H9 (cell line): ENCODE data around the gene ZNF544. TPM values are rescaled to one million over a fixed set of nuclear protein-coding genes. Genes with fewer than 3 reads are reported as not detected.

Source experiments
- DNase-seq: peaks from one replicate; pipeline ENCODE4 v3.0.0-alpha.2; 2017
- H2AFZ ChIP-seq: one replicate; pipeline ENCODE4 v1.6.1; 2013; ENCODE audit warnings: mild to moderate bottlenecking, low read length, control low read depth, moderate library complexity
- H2AK5ac ChIP-seq: 2 replicates; pipeline ENCODE4 v1.6.1; 2013; ENCODE audit warnings: low read length, control low read depth, mixed read lengths; ENCODE audit not compliant: insufficient read length
- H2BK120ac ChIP-seq: one replicate; pipeline ENCODE4 v1.6.1; 2013; ENCODE audit warnings: low read depth, mild to moderate bottlenecking, low read length, control low read depth, inconsistent platforms; ENCODE audit not compliant: poor library complexity, severe bottlenecking
- H2BK12ac ChIP-seq: 2 replicates; pipeline ENCODE4 v1.6.1; 2013; ENCODE audit warnings: low read length, control low read depth, mixed read lengths, low read depth; ENCODE audit not compliant: insufficient read length
- H2BK15ac ChIP-seq: 2 replicates; pipeline ENCODE4 v1.6.1; 2013; ENCODE audit warnings: low read depth, low read length, control low read depth
- H2BK20ac ChIP-seq: one replicate; pipeline ENCODE4 v1.6.1; 2013; ENCODE audit warnings: low read depth, mild to moderate bottlenecking, low read length, control low read depth, inconsistent platforms; ENCODE audit not compliant: poor library complexity, severe bottlenecking
- H2BK5ac ChIP-seq: 2 replicates; pipeline ENCODE4 v1.6.1; 2013; ENCODE audit warnings: low read length, control low read depth, mixed read lengths; ENCODE audit not compliant: insufficient read length
- H3K14ac ChIP-seq: 2 replicates; pipeline ENCODE4 v1.6.1; 2013; ENCODE audit warnings: low read length, control low read depth; ENCODE audit not compliant: insufficient read depth
- H3K18ac ChIP-seq: 2 replicates; pipeline ENCODE4 v1.6.1; 2013; ENCODE audit warnings: low read depth, mild to moderate bottlenecking, mixed read lengths, low read length, control low read depth; ENCODE audit not compliant: insufficient read length
- H3K23ac ChIP-seq: 2 replicates; pipeline ENCODE4 v1.6.1; 2013; ENCODE audit warnings: low read length, control low read depth, mixed read lengths, low read depth; ENCODE audit not compliant: insufficient read length
- H3K23me2 ChIP-seq: 2 replicates; pipeline ENCODE4 v1.6.1; 2013; ENCODE audit warnings: low read depth, mild to moderate bottlenecking, mixed read lengths, low read length, control low read depth; ENCODE audit not compliant: insufficient read length, poor library complexity, severe bottlenecking
- H3K27ac ChIP-seq: 2 replicates; pipeline ENCODE4 v1.5.1; 2013; ENCODE audit warnings: low read length, control low read depth, mixed read lengths, low read depth; ENCODE audit not compliant: insufficient read length
- H3K27me3 ChIP-seq: 2 replicates; pipeline ENCODE4 v1.6.1; 2013; ENCODE audit warnings: low read length, control low read depth, inconsistent platforms; ENCODE audit not compliant: insufficient read depth
- H3K4ac ChIP-seq: 2 replicates; pipeline ENCODE4 v1.6.1; 2013; ENCODE audit warnings: low read depth, mild to moderate bottlenecking, control low read depth, inconsistent platforms, low read length, moderate library complexity
- H3K4me1 ChIP-seq: 2 replicates; pipeline ENCODE4 v1.6.1; 2013; ENCODE audit warnings: low read length, control low read depth, inconsistent platforms; ENCODE audit not compliant: insufficient read depth
- H3K4me2 ChIP-seq: 2 replicates; pipeline ENCODE4 v1.6.1; 2013; ENCODE audit warnings: low read length, control low read depth, mixed read lengths; ENCODE audit not compliant: insufficient read length, insufficient read depth
- H3K56ac ChIP-seq: 2 replicates; pipeline ENCODE4 v1.6.1; 2013; ENCODE audit warnings: low read depth, mild to moderate bottlenecking, mixed read lengths, low read length, control low read depth; ENCODE audit not compliant: insufficient read length
- H3K79me1 ChIP-seq: 2 replicates; pipeline ENCODE4 v1.6.1; 2013; ENCODE audit warnings: low read depth, mild to moderate bottlenecking, moderate library complexity, low read length, control low read depth, inconsistent platforms; ENCODE audit not compliant: insufficient read depth, poor library complexity, severe bottlenecking
- H3K79me2 ChIP-seq: 2 replicates; pipeline ENCODE4 v1.6.1; 2013; ENCODE audit warnings: low read length, control low read depth, inconsistent platforms; ENCODE audit not compliant: insufficient read depth
- H3K9ac ChIP-seq: 2 replicates; pipeline ENCODE4 v1.6.1; 2013; ENCODE audit warnings: low read length, control low read depth, mixed read lengths; ENCODE audit not compliant: insufficient read length; ENCODE audit errors: extremely low read depth
- H3K9me3 ChIP-seq: one replicate; pipeline ENCODE4 v1.6.1; 2013; ENCODE audit warnings: low read depth, low read length, inconsistent platforms; ENCODE audit not compliant: control insufficient read depth
- H3T11ph ChIP-seq: one replicate; pipeline ENCODE4 v1.6.1; 2013; ENCODE audit warnings: mild to moderate bottlenecking, low read length, control low read depth, inconsistent platforms
- H4K20me1 ChIP-seq: one replicate; pipeline ENCODE4 v1.6.1; 2013; ENCODE audit not compliant: control insufficient read depth, insufficient read length, insufficient read depth
- H4K5ac ChIP-seq: 2 replicates; pipeline ENCODE4 v1.6.1; 2013; ENCODE audit warnings: low read depth, mild to moderate bottlenecking, mixed read lengths, low read length, control low read depth; ENCODE audit not compliant: insufficient read length
- H4K8ac ChIP-seq: replicated peaks from 2 replicates; pipeline ENCODE4 v1.6.1; 2013; ENCODE audit warnings: low read length, control low read depth, mixed read lengths, low read depth; ENCODE audit not compliant: insufficient read length
- H4K91ac ChIP-seq: 2 replicates; pipeline ENCODE4 v1.6.1; 2013; ENCODE audit warnings: low read depth, mild to moderate bottlenecking, moderate library complexity, mixed read lengths, low read length, control low read depth; ENCODE audit not compliant: insufficient read length
- H3K27ac Mint-ChIP-seq, 3 experiments: 2 replicates in 2 of 3; 3 replicates in 1 of 3; pipeline ENCODE4 v1.8.0; 2020 to 2021; ENCODE audit warnings: mixed read lengths in 3 of 3, mild to moderate bottlenecking in 1 of 3, moderate library complexity in 1 of 3
- H3K27me3 Mint-ChIP-seq: 2 replicates; pipeline ENCODE4 v1.8.0; 2021; ENCODE audit warnings: low read depth, mild to moderate bottlenecking, moderate library complexity, mixed read lengths
- H3K36me3 Mint-ChIP-seq, 3 experiments: 2 replicates in 2 of 3; 3 replicates in 1 of 3; pipeline ENCODE4 v1.8.0; 2020 to 2021; ENCODE audit warnings: low read depth in 3 of 3, mixed read lengths in 3 of 3; ENCODE audit not compliant: insufficient read depth in 1 of 3
- H3K4me1 Mint-ChIP-seq, 2 experiments: 2 replicates each; pipeline ENCODE4 v1.8.0; 2020; ENCODE audit warnings: mixed read lengths in 2 of 2
- H3K4me3 Mint-ChIP-seq, 2 experiments: 2 replicates in 1 of 2; 3 replicates in 1 of 2; pipeline ENCODE4 v1.8.0; 2020 to 2021; ENCODE audit warnings: mild to moderate bottlenecking in 2 of 2, mixed read lengths in 2 of 2, moderate library complexity in 1 of 2
- H3K9me3 Mint-ChIP-seq, 2 experiments: 2 replicates in 1 of 2; 3 replicates in 1 of 2; pipeline ENCODE4 v1.8.0; 2020; ENCODE audit warnings: mild to moderate bottlenecking in 2 of 2, mixed read lengths in 2 of 2, moderate library complexity in 1 of 2
- CTCF ChIP-seq: fragments of 200-600 bp; sonication (generic); conservative IDR thresholded peaks from 3 replicates; pipeline ENCODE4 v1.8.0; 2021; ENCODE audit warnings: antibody characterized with exemption, mild to moderate bottlenecking
- WGBS: extraction: QIAGEN DNeasy Blood & Tissue Kit; methylation state at CpG from one replicate; pipeline ENCODE4 v1.1.7; 2013; ENCODE audit warnings: missing lambda C conversion rate, low lambda C conversion rate, mixed read lengths; ENCODE audit not compliant: insufficient read length; ENCODE audit errors: extremely low coverage; 5-methylcytosine and 5-hydroxymethylcytosine counted together
- total RNA-seq: library from RNA; stranded (reverse); gene quantifications from 2 replicates; pipeline ENCODE4 v1.2.1, GENCODE V29; 2021

ZNF544 gene
- total RNA-seq, 1 experiment from 2014 or later: 97.2 TPM

- H2BK12ac ChIP-seq: no peak overlapping the region
- H3K27ac ChIP-seq: no peak overlapping the region
- no peak overlapping the region for H2BK120ac ChIP-seq
- no CpG with 5 or more reads among the region's 7 CpGs for WGBS
- Mint-ChIP-seq H3K36me3 (peaks cover 94 to 97% (median 95%) of the 10 kb centered on the region in 3 experiments), H3K9me3 (peaks cover 99 to 100% of the 10 kb centered on the region in 2 experiments), H3K4me1 (no peaks in the 10 kb centered on the region), H3K27ac (no peak overlapping the region), H3K27me3 (peaks cover 38% of the 10 kb centered on the region), H3K4me3 (no peak overlapping the region)
- no peak overlapping the region for H4K91ac ChIP-seq
- no peaks in the 10 kb centered on the region for H3K23me2 ChIP-seq
- no peaks in the 10 kb centered on the region for H3K27me3 ChIP-seq
- no peak for TF ChIP-seq CTCF
- H2AK5ac ChIP-seq: no peak overlapping the region
- no peak overlapping the region for H3K4ac ChIP-seq
- no peaks in the 10 kb centered on the region for H3K79me2 ChIP-seq
- H2AFZ ChIP-seq: no peak overlapping the region
- H4K20me1 ChIP-seq: no peaks in the 10 kb centered on the region
- peaks cover 90% of the 10 kb centered on the region for H3K9me3 ChIP-seq
- no peak overlapping the region for H2BK5ac ChIP-seq
- no peak for DNase-seq
- H4K5ac ChIP-seq: no peak overlapping the region
- no peaks in the 10 kb centered on the region for H3K4me1 ChIP-seq
- no peak overlapping the region for H3K14ac ChIP-seq
- H3K9ac ChIP-seq: no peak overlapping the region
- no peak overlapping the region for H3K23ac ChIP-seq
- no peak overlapping the region for H2BK15ac ChIP-seq
- H3K4me2 ChIP-seq: no peak overlapping the region
- H2BK20ac ChIP-seq: no peak overlapping the region
- H3K56ac ChIP-seq: no peak overlapping the region
- no peaks in the 10 kb centered on the region for H3K79me1 ChIP-seq
- H4K8ac ChIP-seq: no peak overlapping the region
- H3K18ac ChIP-seq: no peak overlapping the region
- no peak overlapping the region for H3T11ph ChIP-seq
Measured at GRCh38 chr19:58262922-58263296, 34.2 kb downstream of the ZNF544 start.
